Umbilical cord (tissue), 2 donors: ENCODE data around the gene NBAS. TPM values are rescaled to one million over a fixed set of nuclear protein-coding genes. Genes with fewer than 3 reads are reported as not detected.

Experiments
- DNase-seq: peaks from one replicate; pipeline ENCODE4 v3.0.0-alpha.2; 2015; ENCODE audit warnings: low spot score
- total RNA-seq: library from RNA; depleted of rRNA; stranded (reverse); fragments of >200 nt; gene quantifications from one replicate; pipeline ENCODE4 v1.2.3, GENCODE V29; 2014; ENCODE audit warnings: low replicate concordance; ENCODE audit not compliant: insufficient read depth

The NBAS gene
- total RNA-seq, 1 donor from 2014 or later: 116 TPM

GRCh38 chr2:15170070-15170775, 390.9 kb downstream of the NBAS start:
- DNase-seq: peak; percentile 89

DNA sequence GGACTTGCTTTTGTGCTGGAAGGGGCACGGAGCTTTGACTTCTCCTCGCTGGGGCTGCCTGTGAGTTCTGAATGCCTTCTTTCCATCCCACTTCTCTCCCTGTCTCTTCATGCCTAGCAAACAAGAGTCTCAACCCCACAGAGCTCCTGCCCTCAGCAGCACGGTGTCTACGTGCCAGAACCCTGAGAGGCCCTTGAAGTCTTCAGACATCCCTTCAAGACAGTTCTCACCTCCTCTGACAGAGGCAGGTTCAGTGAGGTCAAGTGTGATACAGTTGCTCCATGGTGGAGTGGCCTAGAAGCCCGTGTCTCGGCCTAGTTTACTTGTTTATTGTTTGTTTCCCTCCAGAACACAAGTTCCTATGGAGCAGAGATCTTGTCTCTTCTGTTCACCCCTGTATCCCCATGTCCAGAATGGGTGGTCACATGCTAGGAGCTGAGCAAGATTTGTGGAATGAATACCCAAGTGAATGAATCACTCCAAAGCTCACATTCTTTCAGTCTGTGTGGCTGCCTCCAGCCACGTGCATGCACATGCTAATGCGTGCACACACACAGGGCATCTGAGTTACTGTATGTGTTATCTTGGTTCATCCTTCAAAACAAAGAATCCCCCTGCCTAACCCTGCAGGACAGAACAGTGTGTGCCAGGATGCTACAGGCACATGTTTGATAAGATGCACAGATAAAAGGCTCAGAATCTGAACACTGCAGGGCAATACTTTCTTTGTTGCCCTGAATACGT, 391.6 kb downstream of the NBAS start:
- DNase-seq: peak; percentile 93

DNA sequence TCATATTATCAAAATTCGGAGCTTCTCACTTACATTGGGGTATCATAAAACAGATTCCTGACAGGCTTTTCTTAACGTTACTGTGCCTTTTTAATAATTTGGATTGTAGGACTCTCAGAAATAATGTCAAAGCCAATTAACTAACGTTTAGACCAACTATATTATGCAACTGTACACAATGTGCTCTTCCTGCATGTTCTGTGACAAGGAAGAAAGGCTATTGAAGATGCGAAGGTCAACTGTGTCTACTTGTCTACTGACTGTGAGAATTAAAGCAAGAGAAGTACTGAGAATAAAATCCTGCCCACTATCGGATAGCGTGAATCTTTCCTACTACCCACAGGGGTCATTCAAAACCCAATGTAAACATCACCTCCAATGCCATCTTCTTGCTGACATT, 393.0 kb downstream of the NBAS start:
- DNase-seq: no peak

DNA sequence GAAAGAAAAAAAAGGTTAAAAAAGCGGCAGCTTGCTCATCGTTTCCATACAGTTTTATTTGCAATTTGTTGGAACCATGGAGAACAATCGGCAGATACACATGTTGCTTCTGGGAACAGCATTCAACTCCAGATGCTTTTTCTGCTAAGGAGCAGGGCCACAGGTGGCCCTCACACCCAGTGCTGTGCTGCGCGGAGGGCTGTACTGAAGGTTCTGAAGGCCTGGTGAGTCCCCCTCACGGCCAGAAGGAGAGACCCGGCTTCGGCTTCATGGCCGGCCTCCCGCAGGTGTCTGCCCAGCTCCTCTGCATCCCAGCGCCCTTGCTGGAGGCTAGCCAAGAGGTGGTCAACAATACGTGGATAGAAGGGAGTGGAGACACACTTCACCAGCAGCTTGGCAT, 394.3 kb downstream of the NBAS start:
- no peak for DNase-seq

DNA sequence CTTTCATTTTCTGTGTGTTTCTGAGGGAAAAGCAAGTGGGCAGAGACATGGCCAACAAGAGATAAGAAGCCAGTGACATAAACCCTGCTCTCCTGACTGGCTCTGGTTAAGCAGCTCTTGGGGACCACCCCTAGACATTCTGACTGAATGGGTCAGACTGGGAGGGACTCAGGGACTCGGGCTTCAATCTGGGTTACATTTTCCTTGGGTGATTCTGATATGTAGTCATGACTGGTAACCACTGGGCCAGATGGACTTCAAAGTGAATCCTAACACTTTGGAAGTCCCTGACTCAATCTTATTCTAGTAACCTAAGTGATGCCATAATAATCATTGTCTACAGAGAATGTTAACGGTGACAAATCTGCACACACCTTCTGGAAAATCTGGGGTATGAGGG, 397.8 kb downstream of the NBAS start:
- DNase-seq: no peak

GRCh38 chr2:15162620-15163019, 398.5 kb downstream of the NBAS start:
- DNase-seq: no peak

GRCh38 chr2:15160201-15160991, 400.7 kb downstream of the NBAS start:
- DNase-seq: peak; percentile 61

GRCh38 chr2:15159751-15160177, 401.4 kb downstream of the NBAS start:
- DNase-seq: peak; percentile 52

DNA sequence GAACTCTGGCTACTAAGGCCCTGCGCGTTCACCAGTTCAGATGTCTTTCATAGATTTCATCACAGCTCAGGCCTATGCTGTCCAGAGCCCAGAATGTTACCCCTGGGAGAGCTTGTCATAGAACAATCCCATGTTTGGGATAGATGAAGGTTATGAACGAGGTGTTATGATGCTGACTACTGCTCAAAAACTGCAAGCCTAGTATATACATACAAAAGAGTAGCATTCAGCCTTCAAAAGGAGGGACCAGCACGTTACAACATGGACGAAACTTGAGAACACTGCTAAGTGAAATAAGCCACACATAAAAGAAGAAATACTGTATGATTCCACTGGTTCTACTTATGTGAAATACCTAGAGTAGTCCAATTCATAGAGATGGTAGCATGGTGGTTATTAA, 401.9 kb downstream of the NBAS start:
- no peak for DNase-seq

DNA sequence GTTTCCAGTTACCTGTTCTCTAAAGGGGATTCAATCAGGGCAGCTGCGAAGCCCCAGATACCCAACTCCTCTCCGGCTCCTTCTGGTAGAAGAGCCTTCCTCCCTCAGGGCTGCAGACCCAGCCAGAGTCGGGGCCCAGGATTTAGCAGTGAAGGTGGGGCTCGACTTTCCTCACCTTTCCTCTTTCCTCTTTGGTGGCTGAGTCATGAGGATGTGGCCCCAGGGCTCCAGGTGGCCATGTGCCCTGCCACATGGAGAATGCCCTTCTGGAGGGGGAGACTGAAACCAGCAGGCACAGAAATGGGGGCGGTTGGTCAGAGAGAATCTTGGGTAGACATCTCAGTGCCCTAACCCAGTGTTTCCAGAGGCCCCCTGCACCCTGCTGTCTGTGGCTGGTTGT, 402.6 kb downstream of the NBAS start:
- DNase-seq: no peak

DNA sequence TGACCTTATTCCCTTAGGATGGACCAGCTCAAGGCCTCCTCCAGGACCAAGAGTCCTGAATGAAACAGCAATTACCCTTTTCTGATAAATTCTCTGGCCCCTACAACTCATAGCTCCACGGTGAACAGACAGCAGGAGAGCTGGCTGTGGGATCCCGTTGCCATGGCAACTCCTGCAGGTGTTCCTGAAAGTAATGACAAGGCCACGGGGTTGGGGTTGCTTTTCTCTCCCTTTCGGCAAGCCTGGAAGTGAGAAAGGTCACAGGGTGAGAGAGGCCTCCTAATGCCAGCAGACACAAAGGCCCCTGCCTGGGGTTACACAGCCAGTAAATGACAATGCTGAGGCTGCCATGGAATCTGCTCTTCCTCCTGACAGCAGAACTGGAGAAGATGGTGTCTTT, 403.0 kb downstream of the NBAS start:
- no peak for DNase-seq

GRCh38 chr2:15155959-15156574, 405.1 kb downstream of the NBAS start:
- no peak for DNase-seq

GRCh38 chr2:15154297-15154696, 406.8 kb downstream of the NBAS start:
- no peak for DNase-seq

- no peak for DNase-seq
These were observed 408.8 kb downstream of the NBAS start for GRCh38 chr2:15152382-15152781.

DNA sequence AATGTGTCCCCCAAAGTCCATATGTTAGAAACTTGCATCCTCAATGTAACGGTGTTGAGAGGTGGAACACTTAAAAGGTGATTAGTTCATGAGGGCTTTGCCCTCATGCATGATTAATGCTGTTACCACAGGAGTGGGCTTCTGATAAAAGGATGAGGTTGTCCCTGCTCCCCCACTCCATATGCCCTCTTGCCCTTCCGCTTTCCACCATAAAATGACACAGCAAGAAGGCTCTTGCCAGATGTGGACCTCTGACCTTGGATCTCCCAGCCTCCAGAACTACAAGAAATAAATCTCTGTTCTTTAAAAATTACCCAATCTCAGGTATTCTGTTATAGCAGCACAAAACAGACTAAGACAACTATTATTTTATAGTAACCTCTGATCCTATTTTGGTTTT, 412.1 kb downstream of the NBAS start:
- DNase-seq: no peak

DNA sequence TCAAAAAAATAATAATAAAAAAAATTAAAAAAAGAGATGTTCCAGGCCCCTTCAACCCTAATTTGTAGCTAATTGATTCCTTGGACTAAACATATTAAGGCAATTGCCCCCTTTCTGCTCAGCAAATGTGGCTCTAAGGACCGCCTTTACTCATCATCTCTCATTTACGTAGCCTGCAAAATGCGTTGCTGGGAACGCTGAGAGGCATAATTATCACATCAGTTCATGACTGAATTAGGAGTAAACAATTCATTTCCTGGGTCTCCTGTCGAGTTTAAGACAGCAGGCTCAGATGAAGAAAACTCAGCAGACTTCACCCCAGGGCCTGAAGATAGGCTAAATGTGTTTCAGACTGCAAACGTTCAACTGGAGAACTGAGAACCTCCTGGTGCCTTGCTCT, 413.5 kb downstream of the NBAS start:
- DNase-seq: no peak

- no peak for DNase-seq
These were observed 414.2 kb downstream of the NBAS start for GRCh38 chr2:15146960-15147359.

GRCh38 chr2:15145919-15146318, 415.2 kb downstream of the NBAS start:
- no peak for DNase-seq

- DNase-seq: peak; percentile 3
These were observed 415.9 kb downstream of the NBAS start for GRCh38 chr2:15145046-15145817.

DNA sequence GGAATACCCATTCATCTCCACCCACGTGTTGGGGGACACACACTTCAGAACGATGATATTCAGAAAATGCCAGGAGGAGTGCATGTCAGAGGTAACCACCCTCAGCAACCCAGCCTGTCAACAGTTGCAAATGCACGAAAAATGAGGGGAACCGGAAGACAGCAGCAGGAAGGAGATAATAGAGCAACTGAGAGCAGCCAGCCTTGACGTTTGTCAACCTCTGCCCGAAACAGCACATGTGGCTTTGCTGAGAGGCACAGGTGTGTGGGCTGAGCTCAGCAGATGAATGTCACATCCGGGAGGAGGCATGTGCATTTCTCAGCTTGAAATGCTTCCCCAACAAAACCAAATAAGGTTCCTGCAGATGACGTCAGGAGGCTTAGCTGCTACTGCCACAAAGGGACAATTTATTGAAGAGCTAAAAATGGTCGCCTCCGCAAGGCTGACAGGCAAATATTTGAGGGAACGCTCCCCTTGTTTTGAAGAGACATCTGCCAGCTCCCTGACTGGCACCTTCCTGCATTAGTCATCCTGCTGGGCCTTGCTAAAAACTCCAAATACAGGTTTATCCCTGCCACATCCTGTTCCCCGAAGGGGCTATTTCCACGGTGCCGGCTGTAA, 419.0 kb downstream of the NBAS start:
- peak; percentile 61 for DNase-seq

DNA sequence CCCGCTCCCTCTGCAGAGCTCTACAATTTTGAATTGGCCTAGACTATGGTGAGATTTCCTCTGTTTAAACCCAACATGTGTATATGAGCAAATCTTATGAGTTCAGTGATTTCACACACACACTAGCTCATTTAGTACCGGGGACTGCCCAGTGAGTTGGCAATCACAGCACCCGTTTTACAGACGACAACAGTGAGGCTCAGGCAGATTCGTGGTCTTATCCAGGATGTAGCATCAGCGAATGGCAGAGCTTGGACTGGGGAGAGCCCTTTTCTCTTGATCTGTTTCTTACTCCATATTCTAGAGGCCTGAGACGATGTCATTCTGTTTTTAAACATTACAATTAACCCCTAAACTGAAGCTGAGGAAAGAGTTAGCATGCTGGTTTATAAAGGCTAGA, 419.9 kb downstream of the NBAS start:
- no peak for DNase-seq
